IPS-15b (cell line): Measurements from ENCODE around the gene HORMAD2.

Experiments
- H3K27me3 ChIP-seq: one replicate; pipeline ENCODE4 v1.6.1; 2013; ENCODE audit warnings: low read length; ENCODE audit not compliant: control insufficient read depth, insufficient read depth
- H3K36me3 ChIP-seq: one replicate; pipeline ENCODE4 v1.6.1; 2013; ENCODE audit warnings: low read length; ENCODE audit not compliant: control insufficient read depth, insufficient read depth
- H3K4me1 ChIP-seq: one replicate; pipeline ENCODE4 v1.6.1; 2013; ENCODE audit warnings: mild to moderate bottlenecking, low read length; ENCODE audit not compliant: control insufficient read depth, insufficient read depth
- H3K4me3 ChIP-seq: one replicate; pipeline ENCODE4 v1.5.1; 2013; ENCODE audit warnings: low read depth, low read length
- H3K9ac ChIP-seq: one replicate; pipeline ENCODE4 v1.6.1; 2013; ENCODE audit warnings: low read depth, mild to moderate bottlenecking, low read length
- H3K9me3 ChIP-seq: one replicate; pipeline ENCODE4 v1.6.1; 2013; ENCODE audit warnings: mild to moderate bottlenecking, low read length; ENCODE audit not compliant: control insufficient read depth, insufficient read depth

HORMAD2 gene

GRCh38 chr22:30178181-30179126 is 98.2 kb downstream of the HORMAD2 start:
- Histone ChIP-seq H3K9me3 (no peaks in the 10 kb centered on the region), H3K9ac (no peak overlapping the region), H3K27me3 (no peaks in the 10 kb centered on the region), H3K4me3 (no peak overlapping the region), H3K4me1 (no peaks in the 10 kb centered on the region), H3K36me3 (no peaks in the 10 kb centered on the region)

GRCh38 chr22:30180616-30181015 is 100.4 kb downstream of the HORMAD2 start:
- Histone ChIP-seq H3K4me1 (no peaks in the 10 kb centered on the region), H3K27me3 (no peaks in the 10 kb centered on the region), H3K4me3 (no peak overlapping the region), H3K9me3 (no peaks in the 10 kb centered on the region), H3K36me3 (no peaks in the 10 kb centered on the region), H3K9ac (no peak overlapping the region)

GRCh38 chr22:30181459-30182349 is 101.4 kb downstream of the HORMAD2 start:
- no peaks in the 10 kb centered on the region for H3K27me3 ChIP-seq
- H3K9ac ChIP-seq, result no peak overlapping the region
- H3K4me3 ChIP-seq, result no peak overlapping the region
- H3K36me3 ChIP-seq, result no peaks in the 10 kb centered on the region
- peaks cover 3% of the 10 kb centered on the region for H3K4me1 ChIP-seq
- H3K9me3 ChIP-seq, result no peaks in the 10 kb centered on the region

- Histone ChIP-seq H3K36me3 (no peaks in the 10 kb centered on the region), H3K9me3 (no peaks in the 10 kb centered on the region), H3K27me3 (no peaks in the 10 kb centered on the region), H3K4me3 (no peak overlapping the region), H3K9ac (no peak overlapping the region), H3K4me1 (peaks cover 3% of the 10 kb centered on the region)
Observed at GRCh38 chr22:30182350-30182745, 102.1 kb downstream of the HORMAD2 start.

GRCh38 chr22:30182815-30183214 is 102.6 kb downstream of the HORMAD2 start:
- Histone ChIP-seq H3K9me3 (no peaks in the 10 kb centered on the region), H3K27me3 (no peaks in the 10 kb centered on the region), H3K4me1 (peaks cover 3% of the 10 kb centered on the region), H3K4me3 (no peak overlapping the region), H3K36me3 (no peaks in the 10 kb centered on the region), H3K9ac (no peak overlapping the region)

GRCh38 chr22:30183271-30183670 is 103.0 kb downstream of the HORMAD2 start:
- peaks cover 3% of the 10 kb centered on the region for H3K4me1 ChIP-seq

GRCh38 chr22:30183861-30184278 is 103.6 kb downstream of the HORMAD2 start:
- no peaks in the 10 kb centered on the region for H3K36me3 ChIP-seq
- no peaks in the 10 kb centered on the region for H3K9me3 ChIP-seq
- no peak overlapping the region for H3K9ac ChIP-seq
- no peak overlapping the region for H3K4me3 ChIP-seq
- H3K27me3 ChIP-seq, result no peaks in the 10 kb centered on the region
- H3K4me1 ChIP-seq, result peaks cover 3% of the 10 kb centered on the region

More at GRCh38 chr22:30183271-30183670, 103.0 kb downstream of the HORMAD2 start:
- H3K9me3 ChIP-seq, result no peaks in the 10 kb centered on the region
- H3K27me3 ChIP-seq, result no peaks in the 10 kb centered on the region
- H3K4me3 ChIP-seq, result no peak overlapping the region
- H3K36me3 ChIP-seq, result no peaks in the 10 kb centered on the region
- no peak overlapping the region for H3K9ac ChIP-seq

GRCh38 chr22:30185129-30185528 is 104.9 kb downstream of the HORMAD2 start:
- no peaks in the 10 kb centered on the region for H3K27me3 ChIP-seq
- H3K9me3 ChIP-seq, result no peaks in the 10 kb centered on the region
- peaks cover 3% of the 10 kb centered on the region for H3K4me1 ChIP-seq
- H3K4me3 ChIP-seq, result no peak overlapping the region
- H3K9ac ChIP-seq, result no peak overlapping the region
- H3K36me3 ChIP-seq, result no peaks in the 10 kb centered on the region

- Histone ChIP-seq H3K9me3 (no peaks in the 10 kb centered on the region), H3K36me3 (no peaks in the 10 kb centered on the region), H3K4me1 (peaks cover 3% of the 10 kb centered on the region), H3K27me3 (no peaks in the 10 kb centered on the region), H3K4me3 (no peak overlapping the region), H3K9ac (no peak overlapping the region)
Observed at GRCh38 chr22:30185549-30185948, 105.3 kb downstream of the HORMAD2 start.

GRCh38 chr22:30186041-30186440 is 105.8 kb downstream of the HORMAD2 start:
- Histone ChIP-seq H3K9me3 (no peaks in the 10 kb centered on the region), H3K4me1 (peaks cover 3% of the 10 kb centered on the region), H3K27me3 (no peaks in the 10 kb centered on the region), H3K36me3 (no peaks in the 10 kb centered on the region), H3K9ac (no peak overlapping the region), H3K4me3 (no peak overlapping the region)

GRCh38 chr22:30186510-30186909 is 106.2 kb downstream of the HORMAD2 start:
- no peaks in the 10 kb centered on the region for H3K27me3 ChIP-seq
- H3K4me3 ChIP-seq, result no peak overlapping the region
- peaks cover 3% of the 10 kb centered on the region for H3K4me1 ChIP-seq
- H3K9me3 ChIP-seq, result no peaks in the 10 kb centered on the region
- H3K9ac ChIP-seq, result no peak overlapping the region
- H3K36me3 ChIP-seq, result no peaks in the 10 kb centered on the region
